ENCODE results near the gene TMC1. TPM values are rescaled to one million over a fixed set of nuclear protein-coding genes. Genes with fewer than 3 reads are reported as not detected.

Gene TMC1
- total and polyA plus RNA-seq, 10 of the 15 experiments (the other 5 are each of a cell fraction or from before 2014, with no cell fraction given) = 0.06 to 0.94 (median 0.40) TPM; not detected in 1

DNA sequence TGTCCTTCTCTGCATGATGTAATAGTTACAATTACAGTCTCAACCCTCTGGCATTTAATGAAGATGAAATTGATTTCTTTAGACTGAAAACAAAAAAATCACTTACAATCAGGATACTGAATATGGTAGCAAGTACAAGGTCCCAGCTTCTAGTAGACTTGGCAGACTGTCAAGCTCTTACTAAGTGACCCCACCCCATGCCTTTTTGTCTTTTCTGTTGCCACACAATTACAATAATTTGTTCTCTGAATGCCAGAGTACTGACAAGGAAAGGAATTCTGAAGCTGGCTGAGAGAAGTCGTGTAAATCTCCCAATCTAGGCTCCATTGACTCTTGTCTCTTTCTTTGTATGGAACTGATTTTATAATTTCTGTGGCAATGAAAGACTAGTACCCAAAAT lies 154.2 kb downstream of the TMC1 start:
- no peaks in the 10 kb centered on the region for H3K9me3 ChIP-seq (replicated peaks; ENCODE audit: control insufficient read depth, insufficient read depth, low read length)
- ChIA-PET SMC1A (ENCODE audit: uncharacterized antibody, unreplicated experiment) (interaction anchor here (0.9 kb wide), 1 partner anchor 11 kb away, joined by 3 read pairs; no protein-coding TSS in a partner anchor), RAD21 (ENCODE audit: unreplicated experiment) (no interaction called here), CTCF (no interaction called here), POLR2A (no interaction called here)
- FAIRE-seq (no peak), DNase-seq (ENCODE audit: low read depth, low spot score) (no peak), ATAC-seq (no peak)
- 0% methylated on average over 1 of the region's 1 CpG for WGBS (ENCODE audit: insufficient coverage, insufficient replicate concordance, low lambda C conversion rate, missing lambda C conversion rate)
- in situ Hi-C loops (cut with MboI) (no loop called here), intact Hi-C loops (cut with micrococcal nuclease; ENCODE audit: unreplicated experiment) (loop anchor here (10.0 kb wide), 1 partner anchor 59 kb away; no protein-coding TSS in a partner anchor)
- H2AFZ ChIP-seq (ENCODE audit: control insufficient read depth, low read depth, low read length) = no peak overlapping the region
- no peak overlapping the region for H3K27ac ChIP-seq (ENCODE audit: control insufficient read depth, insufficient read depth)
- H3K4me2 ChIP-seq (ENCODE audit: control insufficient read depth, insufficient read depth) = no peak overlapping the region
- TF ChIP-seq BCL3 (IDR thresholded peaks at IDR 0.05; ENCODE audit: borderline replicate concordance, insufficient read depth, low read depth, low read length, poor library complexity, severe bottlenecking) = no peak
- no peak for TF ChIP-seq RAD51 (IDR thresholded peaks at IDR 0.05)
- TF ChIP-seq SREBF2 (IDR thresholded peaks at IDR 0.05; ENCODE audit: low read length) = no peak
- TF ChIP-seq PAX5 (IDR thresholded peaks at IDR 0.05; ENCODE audit: borderline replicate concordance, low read depth, low read length) = no peak
- no peak for TF ChIP-seq ZNF217 (IDR thresholded peaks at IDR 0.05)
- no peak for TF ChIP-seq ZZZ3 (IDR thresholded peaks at IDR 0.05; ENCODE audit: control insufficient read depth, insufficient read length, low read depth)
- no peak for TF ChIP-seq HDAC2 (IDR thresholded peaks at IDR 0.05)
- no peak for TF ChIP-seq TBL1XR1 (IDR thresholded peaks at IDR 0.05; ENCODE audit: low read depth, low read length)
- TF ChIP-seq PML (IDR thresholded peaks at IDR 0.05; ENCODE audit: low read length) = no peak
- no peak for TF ChIP-seq ZNF24 (IDR thresholded peaks at IDR 0.05)
- TF ChIP-seq BACH1 (IDR thresholded peaks at IDR 0.05; ENCODE audit: borderline replicate concordance) = no peak
- TF ChIP-seq, protein P1, sequence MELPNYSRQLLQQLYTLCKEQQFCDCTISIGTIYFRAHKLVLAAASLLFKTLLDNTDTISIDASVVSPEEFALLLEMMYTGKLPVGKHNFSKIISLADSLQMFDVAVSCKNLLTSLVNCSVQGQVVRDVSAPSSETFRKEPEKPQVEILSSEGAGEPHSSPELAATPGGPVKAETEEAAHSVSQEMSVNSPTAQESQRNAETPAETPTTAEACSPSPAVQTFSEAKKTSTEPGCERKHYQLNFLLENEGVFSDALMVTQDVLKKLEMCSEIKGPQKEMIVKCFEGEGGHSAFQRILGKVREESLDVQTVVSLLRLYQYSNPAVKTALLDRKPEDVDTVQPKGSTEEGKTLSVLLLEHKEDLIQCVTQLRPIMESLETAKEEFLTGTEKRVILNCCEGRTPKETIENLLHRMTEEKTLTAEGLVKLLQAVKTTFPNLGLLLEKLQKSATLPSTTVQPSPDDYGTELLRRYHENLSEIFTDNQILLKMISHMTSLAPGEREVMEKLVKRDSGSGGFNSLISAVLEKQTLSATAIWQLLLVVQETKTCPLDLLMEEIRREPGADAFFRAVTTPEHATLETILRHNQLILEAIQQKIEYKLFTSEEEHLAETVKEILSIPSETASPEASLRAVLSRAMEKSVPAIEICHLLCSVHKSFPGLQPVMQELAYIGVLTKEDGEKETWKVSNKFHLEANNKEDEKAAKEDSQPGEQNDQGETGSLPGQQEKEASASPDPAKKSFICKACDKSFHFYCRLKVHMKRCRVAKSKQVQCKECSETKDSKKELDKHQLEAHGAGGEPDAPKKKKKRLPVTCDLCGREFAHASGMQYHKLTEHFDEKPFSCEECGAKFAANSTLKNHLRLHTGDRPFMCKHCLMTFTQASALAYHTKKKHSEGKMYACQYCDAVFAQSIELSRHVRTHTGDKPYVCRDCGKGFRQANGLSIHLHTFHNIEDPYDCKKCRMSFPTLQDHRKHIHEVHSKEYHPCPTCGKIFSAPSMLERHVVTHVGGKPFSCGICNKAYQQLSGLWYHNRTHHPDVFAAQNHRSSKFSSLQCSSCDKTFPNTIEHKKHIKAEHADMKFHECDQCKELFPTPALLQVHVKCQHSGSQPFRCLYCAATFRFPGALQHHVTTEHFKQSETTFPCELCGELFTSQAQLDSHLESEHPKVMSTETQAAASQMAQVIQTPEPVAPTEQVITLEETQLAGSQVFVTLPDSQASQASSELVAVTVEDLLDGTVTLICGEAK (IDR thresholded peaks at IDR 0.05; ENCODE audit: borderline replicate concordance) = no peak
- no peak for TF ChIP-seq MYB (IDR thresholded peaks at IDR 0.05; ENCODE audit: borderline replicate concordance, low read depth, low read length)
- no peak for TF ChIP-seq ESRRA (IDR thresholded peaks at IDR 0.05; ENCODE audit: low read length)
- H3K4me1 ChIP-seq (ENCODE audit: control insufficient read depth, insufficient read depth, low read length) = no peaks in the 10 kb centered on the region
- no peaks in the 10 kb centered on the region for H4K20me1 ChIP-seq (ENCODE audit: control insufficient read depth, insufficient read depth)
- H3K9ac ChIP-seq (ENCODE audit: control insufficient read depth, insufficient read depth, low read length) = no peak overlapping the region
- no peaks in the 10 kb centered on the region for H3K27me3 ChIP-seq (replicated peaks in 1 of 2; ENCODE audit: control insufficient read depth in 2 of 2, insufficient read depth in 2 of 2, low read length in 1 of 2)
- H3K4me3 ChIP-seq = no peak overlapping the region
- no peaks in the 10 kb centered on the region for H3K79me2 ChIP-seq (ENCODE audit: control insufficient read depth, insufficient read depth, low read length)
- H3K36me3 ChIP-seq (ENCODE audit: control insufficient read depth in 2 of 2, insufficient read depth in 2 of 2, low read length in 1 of 2) = no peaks in the 10 kb centered on the region
- no TSS peak for BruUV-seq (replicated peaks)

Data from GM12878 (cell line).